K562 (cell line): ENCODE results near the gene HS3ST5. TPM values are rescaled to one million over a fixed set of nuclear protein-coding genes. Genes with fewer than 3 reads are reported as not detected.

Experiments used
- ATAC-seq: fragments of 200-7000 bp; cut with Tn5 transposase; 3 replicates; pipeline ENCODE4 v1.9.1; 2020; ENCODE audit warnings: moderate library complexity
- BruUV-seq: library from RNA; stranded (reverse); fragments of 400-500 nt; replicated peaks from 2 replicates; lab custom pipeline; 2021; lab: Mats Ljungman, UMichigan
- CTCF ChIA-PET: fragments of 300-600 bp; formaldehyde crosslinking; extraction: SDS; loops from one replicate; lab custom pipeline; 2021; ENCODE audit warnings: low intra/inter-chr PET ratio; lab: Yijun Ruan, JAX
- POLR2A ChIA-PET: fragments of 300-600, 350-650 bp; sonication (Branson Sonifier 250); formaldehyde crosslinking; extraction: SDS; loops from one replicate; lab custom pipeline; 2021; ENCODE audit warnings: antibody characterized with exemption, inconsistent platforms; lab: Yijun Ruan, JAX
- DNase-seq, 4 experiments: peaks; one replicate each; pipeline versions ENCODE4 v3.0.0 to v3.0.0-alpha.2; 2011 to 2018; ENCODE audit warnings: low spot score in 3 of 4, mixed read lengths in 3 of 4; ENCODE audit errors: extremely low read depth in 1 of 4
- FAIRE-seq: peaks from 2 replicates; lab custom pipeline; 2011; peaks lifted over from hg19 to GRCh38; lab: Jason Lieb, UNC
- H2AFZ ChIP-seq: 2 replicates; pipeline ENCODE4 v1.6.0; 2011; ENCODE audit warnings: low read depth, low read length, control low read depth, inconsistent platforms
- H3K27ac ChIP-seq: fragments of 200-600 bp; 3 replicates; pipeline ENCODE4 v1.8.0; 2011; ENCODE audit warnings: low read depth, mild to moderate bottlenecking, control low read depth, inconsistent platforms, low read length, moderate library complexity, mixed read lengths; ENCODE audit errors: extremely low read depth
- H3K27me3 ChIP-seq, 2 experiments: fragments of 300-600 bp in 1 of 2; 2 replicates in 1 of 2; 3 replicates in 1 of 2; pipeline versions ENCODE4 v1.6.0 to v1.8.0; 2011; ENCODE audit warnings: inconsistent platforms in 2 of 2, low read length in 2 of 2, mild to moderate bottlenecking in 1 of 2, mixed read lengths in 1 of 2, moderate library complexity in 1 of 2; ENCODE audit not compliant: control insufficient read depth in 2 of 2, insufficient read depth in 2 of 2
- H3K36me3 ChIP-seq: fragments of 300-600 bp; 3 replicates; pipeline ENCODE4 v1.8.0; 2011; ENCODE audit warnings: mild to moderate bottlenecking, low read length, inconsistent platforms; ENCODE audit not compliant: control insufficient read depth, insufficient read depth
- H3K4me1 ChIP-seq, 2 experiments: fragments of 200-600 bp in 1 of 2; replicated peaks in 1 of 2; 2 replicates in 1 of 2; 3 replicates in 1 of 2; pipeline versions ENCODE4 v1.5.1 to v1.8.0; 2011; ENCODE audit warnings: inconsistent platforms in 2 of 2, low read length in 2 of 2, mild to moderate bottlenecking in 1 of 2, mixed read lengths in 1 of 2, moderate library complexity in 1 of 2; ENCODE audit not compliant: control insufficient read depth in 2 of 2, insufficient read depth in 2 of 2
- H3K4me2 ChIP-seq: 2 replicates; pipeline ENCODE4 v1.6.1; 2011; ENCODE audit warnings: low read length, control low read depth, inconsistent platforms, mixed read lengths; ENCODE audit not compliant: insufficient read depth
- H3K4me3 ChIP-seq: fragments of 200-600 bp; sonication (generic), shearing (Covaris generic); 2 replicates; pipeline ENCODE4 v1.5.1; 2016; ENCODE audit warnings: control low read depth, inconsistent platforms
- H3K79me2 ChIP-seq: fragments of 200-600 bp; 3 replicates; pipeline ENCODE4 v1.8.0; 2011; ENCODE audit warnings: low read length, inconsistent platforms; ENCODE audit not compliant: control insufficient read depth, insufficient read depth
- H3K9ac ChIP-seq, 2 experiments: 2 replicates each; pipeline versions ENCODE4 v1.6.0 to v1.6.1; 2011; ENCODE audit warnings: low read depth in 2 of 2, low read length in 2 of 2, control low read depth in 1 of 2, inconsistent platforms in 1 of 2, mild to moderate bottlenecking in 1 of 2, mixed read lengths in 1 of 2; ENCODE audit not compliant: insufficient read depth in 1 of 2
- H3K9me1 ChIP-seq: one replicate; pipeline ENCODE4 v1.6.0; 2011; ENCODE audit warnings: inconsistent platforms, mild to moderate bottlenecking, low read length, moderate library complexity; ENCODE audit not compliant: control insufficient read depth, insufficient read depth
- H3K9me3 ChIP-seq: replicated peaks from 2 replicates; pipeline ENCODE4 v1.5.1; 2011; ENCODE audit warnings: low read depth, low read length, inconsistent platforms; ENCODE audit not compliant: control insufficient read depth, insufficient read depth
- H4K20me1 ChIP-seq: replicated peaks from 2 replicates; pipeline ENCODE4 v1.6.1; 2011; ENCODE audit warnings: low read length, inconsistent platforms, mixed read lengths; ENCODE audit not compliant: control insufficient read depth, insufficient read depth
- CREB1 ChIP-seq, 2 experiments: sonication (generic) in 1 of 2; formaldehyde crosslinking in 1 of 2; IDR thresholded peaks; 2 replicates each; pipeline versions ENCODE4 v1.6.1 to v1.8.0; 2012 to 2022; ENCODE audit warnings: inconsistent platforms in 1 of 2, mild to moderate bottlenecking in 1 of 2, missing genetic modification reagents in 1 of 2, moderate library complexity in 1 of 2
- CREM ChIP-seq: IDR thresholded peaks from 2 replicates; pipeline ENCODE4 v1.6.1; 2014; ENCODE audit warnings: antibody characterized with exemption, low read depth
- CTBP1 ChIP-seq: fragments of 450-650 bp; IDR thresholded peaks from 2 replicates; pipeline ENCODE4 v1.6.1; 2016; ENCODE audit warnings: borderline replicate concordance
- ELF1 ChIP-seq: fragments of 200-800 bp; sonication (Bioruptor generic); IDR thresholded peaks from 2 replicates; pipeline ENCODE4 v1.6.1; 2016; ENCODE audit warnings: missing genetic modification characterization, missing compliant biosample characterization
- EP300 ChIP-seq: IDR thresholded peaks from 2 replicates; pipeline ENCODE4 v1.6.1; 2012; ENCODE audit warnings: low read length, improper control_type of control experiment
- GATA2 ChIP-seq: sonication (generic); formaldehyde crosslinking; IDR thresholded peaks from 2 replicates; pipeline ENCODE4 v1.4.0; 2020; ENCODE audit warnings: mild to moderate bottlenecking, missing genetic modification reagents
- MED1 ChIP-seq: sonication (generic); formaldehyde crosslinking; IDR thresholded peaks from 2 replicates; pipeline ENCODE4 v1.8.1; 2023; ENCODE audit warnings: missing genetic modification reagents, borderline replicate concordance
- NRF1 ChIP-seq, 2 experiments: fragments of 450-650 bp; IDR thresholded peaks in 1 of 2; conservative IDR thresholded peaks in 1 of 2; 2 replicates each; pipeline ENCODE4 v1.6.1; 2014; ENCODE audit warnings: mild to moderate bottlenecking in 2 of 2
- POLR2B ChIP-seq: fragments of 450-650 bp; IDR thresholded peaks from 2 replicates; pipeline ENCODE4 v1.6.1; 2018; ENCODE audit warnings: low read depth; ENCODE audit not compliant: partially characterized antibody
- PURB ChIP-seq: sonication (generic); formaldehyde crosslinking; IDR thresholded peaks from 2 replicates; pipeline ENCODE4 v1.9.0; 2021; ENCODE audit warnings: low read depth, mild to moderate bottlenecking, missing genetic modification reagents
- TBL1XR1 ChIP-seq, 2 experiments: IDR thresholded peaks; 2 replicates each; pipeline ENCODE4 v1.6.1; 2012; ENCODE audit warnings: improper control_type of control experiment in 2 of 2, low read length in 2 of 2, mild to moderate bottlenecking in 1 of 2
- ZBTB26 ChIP-seq: fragments of 450-650 bp; formaldehyde crosslinking; IDR thresholded peaks from 2 replicates; pipeline ENCODE4 v1.4.0; 2022; ENCODE audit warnings: missing genetic modification characterization
- ZBTB43 ChIP-seq: sonication (generic); formaldehyde crosslinking; IDR thresholded peaks from 2 replicates; pipeline ENCODE4 v1.8.0; 2023; ENCODE audit warnings: mild to moderate bottlenecking, missing genetic modification reagents
- ZNF134 ChIP-seq: fragments of 250-450 bp; sonication (Bioruptor Pico); conservative IDR thresholded peaks from 2 replicates; pipeline ENCODE4 v1.4.0; 2020
- ZNF282 ChIP-seq: sonication (generic); formaldehyde crosslinking; IDR thresholded peaks from 2 replicates; pipeline ENCODE4 v1.8.1; 2023; ENCODE audit warnings: missing genetic modification reagents
- ZNF707 ChIP-seq: fragments of 250-450 bp; sonication (Bioruptor Pico); conservative IDR thresholded peaks from 2 replicates; pipeline ENCODE4 v1.8.0; 2022; ENCODE audit warnings: inconsistent platforms, mild to moderate bottlenecking, moderate library complexity
- ZSCAN29 ChIP-seq: fragments of 450-650 bp; IDR thresholded peaks from 2 replicates; pipeline ENCODE4 v1.6.1; 2017
- WGBS: fragments of 100-300 bp; shearing (Covaris generic); methylation state at CpG from one replicate; pipeline ENCODE4 v1.1.6; 2016; ENCODE audit warnings: low coverage, mixed read lengths; ENCODE audit not compliant: insufficient coverage; ENCODE audit errors: missing lambda C conversion rate; 5-methylcytosine and 5-hydroxymethylcytosine counted together
- in situ Hi-C: fragments of 300-500 bp; cut with MboI; formaldehyde crosslinking; loops from 4 replicates; pipeline ENCODE4 v1.15.0; 2018; ENCODE audit warnings: inconsistent platforms, mixed read lengths
- intact Hi-C: fragments of 100-400 bp; cut with micrococcal nuclease; formaldehyde crosslinking; loops from 2 replicates; pipeline ENCODE4 v1.14.2; 2022
- polyA plus RNA-seq, 8 experiments: library from polyadenylated mRNA; depleted of rRNA in 4 of 8; stranded (reverse) in 5 of 8; unstranded in 3 of 8; fragments of >200 nt; fragmentation: Nextera tagmentation in 2 of 8; fragmentation: Illumina TruSeq in 1 of 8; extraction: Ambion mirVana in 2 of 8; extraction: Trizol in 1 of 8; gene quantifications; 2 replicates each; pipeline versions ENCODE4 v1.2.1 to v1.2.3, GENCODE V29; 2011 to 2014; ENCODE audit warnings: inconsistent platforms in 1 of 8, missing spikeins in 1 of 8
- total RNA-seq, 7 experiments: library from RNA; depleted of rRNA in 6 of 7; stranded (reverse); fragments of >200 nt in 6 of 7; fragmentation: Illumina TruSeq in 2 of 7; extraction: Trizol in 2 of 7; gene quantifications; 2 replicates each; pipeline versions ENCODE4 v1.2.1 to v1.2.3, GENCODE V29; 2011 to 2021; ENCODE audit warnings: low replicate concordance in 1 of 7

The HS3ST5 gene
- total and polyA plus RNA-seq, 9 of the 15 experiments (the other 6 are each of a cell fraction or from before 2014, with no cell fraction given): not detected

DNA sequence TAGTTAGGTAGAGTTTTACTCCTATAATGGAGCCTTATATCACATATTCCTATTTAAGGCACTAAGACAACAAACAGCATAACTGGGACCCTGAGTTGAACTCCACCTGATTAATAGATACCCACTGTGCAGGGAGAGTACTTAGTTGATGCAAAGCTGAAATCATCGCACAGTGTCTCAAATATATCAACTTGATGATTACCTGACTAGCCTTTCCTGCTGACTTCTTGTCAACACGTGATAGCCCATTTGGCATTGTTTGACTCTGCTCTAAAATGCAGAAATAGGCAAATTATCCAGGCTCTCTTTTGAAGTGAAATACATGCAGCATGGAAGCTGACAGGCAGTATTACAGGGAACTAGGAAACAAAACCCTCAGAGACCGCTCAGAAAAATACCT, 217.2 kb downstream of the HS3ST5 start:
- in situ Hi-C loops (no loop called here), intact Hi-C loops (no loop called here)
- H4K20me1 ChIP-seq: no peaks in the 10 kb centered on the region
- H3K9ac ChIP-seq: no peak overlapping the region
- CTCF ChIA-PET: no interaction called here
- BruUV-seq: no TSS peak
- no peak for DNase-seq
- H3K4me3 ChIP-seq: no peak overlapping the region
- TF ChIP-seq CTBP1 (no peak), ELF1 (tag) (no peak), ZBTB26 (CRISPR knock-in tag) (no peak), ZNF282 (no peak), ZSCAN29 (no peak), ZNF707 (CRISPR knock-in tag) (no peak), ZBTB43 (no peak), NRF1 (conservative IDR thresholded peaks at IDR 0.05 in 1 of 2, IDR thresholded peaks at IDR 0.05 in 1 of 2) (no peak), GATA2 (CRISPR knock-in tag) (no peak), CREB1 (IDR thresholded peaks at IDR 0.05) (no peak), CREB1 (CRISPR knock-in tag; IDR thresholded peaks at IDR 0.05) (no peak), TBL1XR1 (IDR thresholded peaks at IDR 0.05; ENCODE audit: low read length in 2 of 2) (no peak), POLR2B (no peak), PURB (no peak), MED1 (CRISPR knock-in tag) (no peak), ZNF134 (CRISPR knock-in tag) (no peak), CREM (no peak), EP300 (no peak)
- 3% methylated on average over 3 of the region's 3 CpGs for WGBS
- H3K79me2 ChIP-seq: no peaks in the 10 kb centered on the region
- H3K9me1 ChIP-seq: no peaks in the 10 kb centered on the region
- no peak overlapping the region for H3K4me2 ChIP-seq
- H3K4me1 ChIP-seq: no peaks in the 10 kb centered on the region
- no peaks in the 10 kb centered on the region for H3K9me3 ChIP-seq
- H2AFZ ChIP-seq: no peak overlapping the region
- no peak for ATAC-seq
- H3K27me3 ChIP-seq: no peaks in the 10 kb centered on the region
- no peak overlapping the region for H3K27ac ChIP-seq
- no peak for FAIRE-seq
- H3K36me3 ChIP-seq: no peaks in the 10 kb centered on the region
- POLR2A ChIA-PET: no interaction called here
